ENCODE results near the gene AOC2. TPM values are rescaled to one million over a fixed set of nuclear protein-coding genes. Genes with fewer than 3 reads are reported as not detected.
A peak's percentile ranks its signal among the peaks of the same experiment; 100 is the strongest.

AOC2 gene
- total and polyA plus RNA-seq, 2 of the 13 experiments (the other 11 are each of a cell fraction or from before 2014, with no cell fraction given) = 1.2 to 3.3 TPM

GRCh38 chr17:42894283-42895184 is 50.2 kb downstream of the AOC2 start (continued):
- TF ChIP-seq SIX1 (CRISPR knock-in tag; IDR thresholded peaks at IDR 0.05; ENCODE audit: borderline replicate concordance) = peak; percentile 51
- TF ChIP-seq NFYC (CRISPR knock-in tag; IDR thresholded peaks at IDR 0.05) = peak; percentile 21; the same call in 1 of the 2 replicates
- TF ChIP-seq ZNF766 (CRISPR knock-in tag; IDR thresholded peaks at IDR 0.05; ENCODE audit: borderline replicate concordance) = no peak
- no peak for TF ChIP-seq HNRNPK (IDR thresholded peaks at IDR 0.05; ENCODE audit: low read depth, low read length, poor library complexity, severe bottlenecking)
- TF ChIP-seq, protein P1, sequence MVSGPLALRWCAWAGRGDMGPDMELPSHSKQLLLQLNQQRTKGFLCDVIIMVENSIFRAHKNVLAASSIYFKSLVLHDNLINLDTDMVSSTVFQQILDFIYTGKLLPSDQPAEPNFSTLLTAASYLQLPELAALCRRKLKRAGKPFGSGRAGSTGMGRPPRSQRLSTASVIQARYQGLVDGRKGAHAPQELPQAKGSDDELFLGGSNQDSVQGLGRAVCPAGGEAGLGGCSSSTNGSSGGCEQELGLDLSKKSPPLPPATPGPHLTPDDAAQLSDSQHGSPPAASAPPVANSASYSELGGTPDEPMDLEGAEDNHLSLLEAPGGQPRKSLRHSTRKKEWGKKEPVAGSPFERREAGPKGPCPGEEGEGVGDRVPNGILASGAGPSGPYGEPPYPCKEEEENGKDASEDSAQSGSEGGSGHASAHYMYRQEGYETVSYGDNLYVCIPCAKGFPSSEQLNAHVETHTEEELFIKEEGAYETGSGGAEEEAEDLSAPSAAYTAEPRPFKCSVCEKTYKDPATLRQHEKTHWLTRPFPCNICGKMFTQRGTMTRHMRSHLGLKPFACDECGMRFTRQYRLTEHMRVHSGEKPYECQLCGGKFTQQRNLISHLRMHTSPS (CRISPR knock-in tag; IDR thresholded peaks at IDR 0.05; ENCODE audit: low read depth) = peak; percentile 55; the same call in 1 of the 2 replicates
- no peak for TF ChIP-seq ZBTB40 (IDR thresholded peaks at IDR 0.05)
- TF ChIP-seq ZBTB40 (CRISPR knock-in tag; IDR thresholded peaks at IDR 0.05) = no peak; the same call in 1 of the 2 replicates
- TF ChIP-seq NAIF1 (CRISPR knock-in tag; IDR thresholded peaks at IDR 0.05; ENCODE audit: borderline replicate concordance) = 0 out of 2 replicates have a peak, but pooled peaks have one; percentile 12
- TF ChIP-seq HNF4A (CRISPR knock-in tag; IDR thresholded peaks at IDR 0.05) = peak; percentile 99
- TF ChIP-seq, protein P2, sequence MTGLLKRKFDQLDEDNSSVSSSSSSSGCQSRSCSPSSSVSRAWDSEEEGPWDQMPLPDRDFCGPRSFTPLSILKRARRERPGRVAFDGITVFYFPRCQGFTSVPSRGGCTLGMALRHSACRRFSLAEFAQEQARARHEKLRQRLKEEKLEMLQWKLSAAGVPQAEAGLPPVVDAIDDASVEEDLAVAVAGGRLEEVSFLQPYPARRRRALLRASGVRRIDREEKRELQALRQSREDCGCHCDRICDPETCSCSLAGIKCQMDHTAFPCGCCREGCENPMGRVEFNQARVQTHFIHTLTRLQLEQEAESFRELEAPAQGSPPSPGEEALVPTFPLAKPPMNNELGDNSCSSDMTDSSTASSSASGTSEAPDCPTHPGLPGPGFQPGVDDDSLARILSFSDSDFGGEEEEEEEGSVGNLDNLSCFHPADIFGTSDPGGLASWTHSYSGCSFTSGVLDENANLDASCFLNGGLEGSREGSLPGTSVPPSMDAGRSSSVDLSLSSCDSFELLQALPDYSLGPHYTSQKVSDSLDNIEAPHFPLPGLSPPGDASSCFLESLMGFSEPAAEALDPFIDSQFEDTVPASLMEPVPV (CRISPR knock-in tag; IDR thresholded peaks at IDR 0.05) = peak; percentile 91
- TF ChIP-seq KDM1A (CRISPR knock-in tag; IDR thresholded peaks at IDR 0.05) = no peak
- no peak for TF ChIP-seq SP140L (CRISPR knock-in tag; IDR thresholded peaks at IDR 0.05; ENCODE audit: borderline replicate concordance)
- TF ChIP-seq FOXA3 (CRISPR knock-in tag; IDR thresholded peaks at IDR 0.05) = peak; percentile 90
- TF ChIP-seq ZNF792 (CRISPR knock-in tag; IDR thresholded peaks at IDR 0.05) = no peak; the same call in 1 of the 2 replicates

All from HepG2 (cell line).